ENCODE measurements around the gene LRRC74A. TPM values are rescaled to one million over a fixed set of nuclear protein-coding genes. Genes with fewer than 3 reads are reported as not detected.

The LRRC74A gene
- total and polyA plus RNA-seq, 8 donors: 0.10 to 0.40 (median 0.34) TPM; not detected in 2

- no peak for ATAC-seq
- Histone ChIP-seq H3K4me1 (peaks cover 8 to 24% of the 10 kb centered on the region in 2 donors), H3K27ac (no peak overlapping the region), H3K9me3 (no peaks in the 10 kb centered on the region), H3K27me3 (no peaks in the 10 kb centered on the region), H3K4me3 (no peak overlapping the region), H3K36me3 (no peaks in the 10 kb centered on the region)
- intact Hi-C loops (cut with DNase I): no loop called here
- no peak for DNase-seq
- no peak for TF ChIP-seq CTCF (IDR thresholded peaks at IDR 0.05)
Observed at GRCh38 chr14:76902591-76902990, 76.4 kb downstream of the LRRC74A start.

GRCh38 chr14:76904100-76904739 is 78.0 kb downstream of the LRRC74A start:
- Histone ChIP-seq H3K4me1 (peaks cover 13 to 31% of the 10 kb centered on the region in 2 donors), H3K36me3 (no peaks in the 10 kb centered on the region), H3K9me3 (no peaks in the 10 kb centered on the region), H3K27ac (peak overlapping the region; percentile 1 to 64), H3K27me3 (no peaks in the 10 kb centered on the region), H3K4me3 (no peak overlapping the region)
- ATAC-seq: peak; percentile 49
- DNase-seq: peak in 2 of 4 donors; percentile 58 to 79
- no peak for TF ChIP-seq CTCF (IDR thresholded peaks at IDR 0.05)
- intact Hi-C loops (cut with DNase I): no loop called here

GRCh38 chr14:76904740-76905569 is 78.7 kb downstream of the LRRC74A start:
- DNase-seq (peak in 2 of 4 donors; percentile 57 to 81), ATAC-seq (peak; percentile 58)
- intact Hi-C loops (cut with DNase I): no loop called here

GRCh38 chr14:76908834-76909233 is 82.6 kb downstream of the LRRC74A start:
- Histone ChIP-seq H3K9me3 (no peaks in the 10 kb centered on the region), H3K4me3 (no peak overlapping the region), H3K27me3 (no peaks in the 10 kb centered on the region), H3K27ac (peak overlapping the region in 1 of 2 donors; percentile 48), H3K36me3 (no peaks in the 10 kb centered on the region), H3K4me1 (peaks cover 21 to 44% of the 10 kb centered on the region in 2 donors)
- DNase-seq (peak in 1 of 4 donors; percentile 59), ATAC-seq (peak; percentile 27)
- TF ChIP-seq CTCF (IDR thresholded peaks at IDR 0.05): no peak
- intact Hi-C loops (cut with DNase I): no loop called here

More at GRCh38 chr14:76904740-76905569, 78.7 kb downstream of the LRRC74A start:
- no peaks in the 10 kb centered on the region for H3K9me3 ChIP-seq
- no peaks in the 10 kb centered on the region for H3K36me3 ChIP-seq
- H3K4me3 ChIP-seq: no peak overlapping the region
- peak overlapping the region in 1 of 2 donors; percentile 64 for H3K27ac ChIP-seq
- H3K4me1 ChIP-seq: peaks cover 13 to 36% of the 10 kb centered on the region in 2 donors
- H3K27me3 ChIP-seq: no peaks in the 10 kb centered on the region
- TF ChIP-seq CTCF (IDR thresholded peaks at IDR 0.05): no peak

- H3K9me3 ChIP-seq: no peaks in the 10 kb centered on the region
- H3K4me1 ChIP-seq: peaks cover 21 to 44% of the 10 kb centered on the region in 2 donors
- TF ChIP-seq CTCF (IDR thresholded peaks at IDR 0.05): no peak
- H3K27me3 ChIP-seq: no peaks in the 10 kb centered on the region
- H3K36me3 ChIP-seq: no peaks in the 10 kb centered on the region
- H3K4me3 ChIP-seq: no peak overlapping the region
- peak in 1 of 4 donors; percentile 56 for DNase-seq
- ATAC-seq: peak; percentile 46
- H3K27ac ChIP-seq: peak overlapping the region in 1 of 2 donors; percentile 48
- intact Hi-C loops (cut with DNase I): no loop called here
Observed at GRCh38 chr14:76909266-76909665, 83.1 kb downstream of the LRRC74A start.
